Aorta (tissue), 5 donors: ENCODE results near the gene CNNM3. TPM values are rescaled to one million over a fixed set of nuclear protein-coding genes. Genes with fewer than 3 reads are reported as not detected.
"Not testable (repeated sequence)": the region's sequence is repeated elsewhere in the genome, so short reads cannot be mapped to it uniquely, and the experiment has no call there.

Experiments
- ATAC-seq: fragments of 200-7000 bp; cut with Tn5 transposase; one replicate; pipeline ENCODE4 v1.9.1; 2022; ENCODE audit warnings: moderate library complexity; ENCODE audit not compliant: low FRiP score
- DNase-seq, 2 donors: peaks; one replicate each; pipeline ENCODE4 v3.0.0-alpha.2; 2020
- H3K27ac ChIP-seq, 2 donors: one replicate each; pipeline ENCODE4 v1.5.1; 2013; ENCODE audit warnings: low read length in 2 of 2, mild to moderate bottlenecking in 2 of 2, moderate library complexity in 2 of 2, control low read depth in 1 of 2, inconsistent platforms in 1 of 2, low read depth in 1 of 2
- H3K27me3 ChIP-seq, 2 donors: one replicate each; pipeline ENCODE4 v1.6.1; 2013; ENCODE audit warnings: control low read depth in 1 of 2, low read length in 1 of 2, mild to moderate bottlenecking in 1 of 2, moderate library complexity in 1 of 2; ENCODE audit not compliant: insufficient read depth in 2 of 2, control insufficient read depth in 1 of 2
- H3K36me3 ChIP-seq, 2 donors: one replicate each; pipeline ENCODE4 v1.6.1; 2013; ENCODE audit warnings: control low read depth in 1 of 2, low read length in 1 of 2, mild to moderate bottlenecking in 1 of 2; ENCODE audit not compliant: insufficient read depth in 2 of 2, control insufficient read depth in 1 of 2
- H3K4me1 ChIP-seq, 2 donors: one replicate each; pipeline ENCODE4 v1.6.1; 2013; ENCODE audit warnings: low read length in 2 of 2, control low read depth in 1 of 2, mild to moderate bottlenecking in 1 of 2, moderate library complexity in 1 of 2; ENCODE audit not compliant: insufficient read depth in 2 of 2, control insufficient read depth in 1 of 2
- H3K4me3 ChIP-seq, 2 donors: one replicate each; pipeline ENCODE4 v1.5.1; 2013; ENCODE audit warnings: low read length in 2 of 2, control low read depth in 1 of 2, mild to moderate bottlenecking in 1 of 2
- H3K9me3 ChIP-seq: one replicate; pipeline ENCODE4 v1.6.1; 2013; ENCODE audit warnings: mild to moderate bottlenecking, low read length; ENCODE audit not compliant: control insufficient read depth
- WGBS, 2 donors: extraction: QIAGEN DNeasy Blood & Tissue Kit; methylation state at CpG; one replicate each; pipeline ENCODE4 v1.1.7; 2013; 5-methylcytosine and 5-hydroxymethylcytosine counted together
- intact Hi-C, 2 donors: fragments of 100-400 bp; cut with DNase I; formaldehyde crosslinking; loops; one replicate each; pipeline versions ENCODE4 v1.14.2 to v1.15.0; 2022
- polyA plus RNA-seq, 2 donors: library from polyadenylated mRNA; stranded (reverse); fragments of 200-250 nt; gene quantifications; one replicate each; pipeline ENCODE4 v1.2.3, GENCODE V29; 2013
- total RNA-seq, 2 donors: library from RNA; stranded (reverse); fragmentation: NEBNext Ultra II Directional; extraction: Animal tissue kit (Norgen Biotek cat#: 25700); gene quantifications; one replicate each; pipeline ENCODE4 v1.2.1, GENCODE V29; 2021
- donor health status: healthy with polysubstance abuse.
- donor health status: Bipolar disorder and iron deficiency.
- donor health status: DM: no; HTN: no; CAD: no.
- donor health status: DM: no; HTN: no; CAD: no.
- donor health status: DM: yes; HTN: yes; CAD: no.

CNNM3 gene
- total and polyA plus RNA-seq, 4 donors, result 2.9 to 16.8 (median 10.7) TPM

GRCh38 chr2:96802721-96803120, 13.3 kb upstream of the CNNM3 start:
- H3K4me3 ChIP-seq, result no peak overlapping the region
- no peak overlapping the region for H3K27ac ChIP-seq
- H3K27me3 ChIP-seq, result no peaks in the 10 kb centered on the region
- H3K36me3 ChIP-seq, result peaks cover 0 to 4% of the 10 kb centered on the region in 2 donors
- no peaks in the 10 kb centered on the region for H3K9me3 ChIP-seq
- DNase-seq, result peak in 1 of 2 donors; percentile 44
- ATAC-seq, result no peak
- H3K4me1 ChIP-seq, result no peaks in the 10 kb centered on the region
- intact Hi-C loops, result loop anchor here in 1 of 2 donors (5.0 kb wide), 1 partner anchor 40 kb away; the partner anchor contains the start of gene CNNM4
- 90 to 92% methylated on average over 7 of the region's 7 CpGs for WGBS, 2 donors

DNA sequence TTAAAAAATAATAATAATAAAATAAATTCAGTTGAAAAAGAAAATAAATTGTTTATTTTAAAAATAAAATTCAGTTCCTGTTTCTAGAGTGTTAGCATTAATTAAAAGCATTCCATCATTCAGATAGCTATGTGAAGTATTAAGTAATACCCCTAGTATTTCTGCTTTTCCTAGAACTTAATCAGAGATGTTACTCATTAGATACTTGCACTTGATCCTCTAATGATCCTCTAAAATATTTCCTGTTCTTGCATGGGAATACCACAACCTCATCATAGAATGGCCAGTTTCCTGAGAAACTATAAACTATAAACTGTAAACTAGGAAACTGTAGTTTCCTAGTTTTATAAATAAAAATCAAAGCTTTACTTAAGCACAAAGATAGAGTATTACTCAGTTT, 11.1 kb upstream of the CNNM3 start:
- Histone ChIP-seq H3K36me3 (peaks cover 0 to 4% of the 10 kb centered on the region in 2 donors), H3K9me3 (no peaks in the 10 kb centered on the region), H3K27ac (no peak overlapping the region), H3K4me3 (no peak overlapping the region), H3K4me1 (no peaks in the 10 kb centered on the region), H3K27me3 (no peaks in the 10 kb centered on the region)
- ATAC-seq, result no peak
- DNase-seq, result no peak
- intact Hi-C loops, result loop anchor here in 1 of 2 donors (5.0 kb wide), 1 partner anchor 43 kb away; the partner anchor contains the start of gene CNNM4

DNA sequence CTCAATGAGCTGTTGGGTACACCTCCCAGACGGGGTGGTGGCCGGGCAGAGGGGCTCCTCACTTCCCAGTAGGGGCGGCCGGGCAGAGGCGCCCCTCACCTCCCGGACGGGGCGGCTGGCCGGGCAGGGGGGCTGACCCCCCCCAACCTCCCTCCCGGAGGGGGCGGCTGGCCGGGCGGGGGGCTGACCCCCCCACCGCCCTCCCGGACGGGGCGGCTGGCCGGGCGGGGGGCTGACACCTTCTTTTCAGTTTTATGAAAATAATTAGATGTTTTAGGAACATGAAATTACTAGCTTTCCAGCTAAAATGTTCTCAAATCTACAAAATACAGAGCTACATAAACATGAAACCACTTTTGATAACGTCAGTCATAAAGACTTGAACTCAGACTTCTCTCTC, 10.1 kb upstream of the CNNM3 start:
- H3K27me3 ChIP-seq, H3K4me3 ChIP-seq, H3K36me3 ChIP-seq, H3K4me1 ChIP-seq, H3K27ac ChIP-seq, ATAC-seq, intact Hi-C loops, H3K9me3 ChIP-seq: not testable (repeated sequence)
- peak in 1 of 2 donors; percentile 42 for DNase-seq
- WGBS, 2 donors, result 90% methylated on average over 15 to 17 of the region's 20 CpGs

GRCh38 chr2:96806468-96807126, 9.5 kb upstream of the CNNM3 start:
- H3K4me1 ChIP-seq, result no peaks in the 10 kb centered on the region
- 94 to 96% methylated on average over 23 of the region's 23 CpGs for WGBS, 2 donors
- H3K27me3 ChIP-seq, result no peaks in the 10 kb centered on the region
- ATAC-seq, result no peak
- intact Hi-C loops, result no loop called here
- H3K36me3 ChIP-seq, result peaks cover 0 to 4% of the 10 kb centered on the region in 2 donors
- no peak overlapping the region for H3K4me3 ChIP-seq
- H3K27ac ChIP-seq, result no peak overlapping the region
- no peaks in the 10 kb centered on the region for H3K9me3 ChIP-seq
- peak; percentile 26 to 47 for DNase-seq

DNA sequence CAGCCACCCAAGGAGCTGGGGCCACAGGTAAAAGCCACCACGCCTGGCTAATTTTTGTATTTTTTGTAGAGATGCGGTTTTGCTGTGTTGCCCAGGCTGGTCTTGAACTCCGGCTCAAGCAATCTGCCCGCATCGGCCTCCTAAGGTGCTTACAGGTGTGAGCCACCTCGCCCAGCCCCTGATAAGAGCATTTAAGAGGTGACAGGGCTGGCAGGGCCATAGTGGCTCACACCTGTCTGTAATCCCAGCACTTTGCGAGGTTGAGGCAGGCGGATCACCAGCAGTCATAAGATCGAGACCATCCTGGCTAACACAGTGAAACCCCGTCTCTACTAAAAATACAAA, 9.0 kb upstream of the CNNM3 start:
- Histone ChIP-seq H3K27ac (no peak overlapping the region), H3K36me3 (peaks cover 0 to 4% of the 10 kb centered on the region in 2 donors), H3K9me3 (no peaks in the 10 kb centered on the region), H3K4me3 (no peak overlapping the region), H3K27me3 (no peaks in the 10 kb centered on the region), H3K4me1 (no peaks in the 10 kb centered on the region)
- peak in 1 of 2 donors; percentile 21 for DNase-seq
- intact Hi-C loops, result no loop called here
- no peak for ATAC-seq
- WGBS, 2 donors, result 96 to 97% methylated on average over 10 of the region's 10 CpGs

GRCh38 chr2:96808176-96808837, 7.8 kb upstream of the CNNM3 start:
- intact Hi-C loops, result no loop called here
- Histone ChIP-seq H3K9me3 (no peaks in the 10 kb centered on the region), H3K27ac (no peak overlapping the region), H3K27me3 (no peaks in the 10 kb centered on the region), H3K36me3 (peaks cover 0 to 4% of the 10 kb centered on the region in 2 donors), H3K4me3 (no peak overlapping the region), H3K4me1 (no peaks in the 10 kb centered on the region)
- DNase-seq (peak in 1 of 2 donors; percentile 16), ATAC-seq (no peak)
- 68 to 72% methylated on average over 10 of the region's 10 CpGs for WGBS, 2 donors

DNA sequence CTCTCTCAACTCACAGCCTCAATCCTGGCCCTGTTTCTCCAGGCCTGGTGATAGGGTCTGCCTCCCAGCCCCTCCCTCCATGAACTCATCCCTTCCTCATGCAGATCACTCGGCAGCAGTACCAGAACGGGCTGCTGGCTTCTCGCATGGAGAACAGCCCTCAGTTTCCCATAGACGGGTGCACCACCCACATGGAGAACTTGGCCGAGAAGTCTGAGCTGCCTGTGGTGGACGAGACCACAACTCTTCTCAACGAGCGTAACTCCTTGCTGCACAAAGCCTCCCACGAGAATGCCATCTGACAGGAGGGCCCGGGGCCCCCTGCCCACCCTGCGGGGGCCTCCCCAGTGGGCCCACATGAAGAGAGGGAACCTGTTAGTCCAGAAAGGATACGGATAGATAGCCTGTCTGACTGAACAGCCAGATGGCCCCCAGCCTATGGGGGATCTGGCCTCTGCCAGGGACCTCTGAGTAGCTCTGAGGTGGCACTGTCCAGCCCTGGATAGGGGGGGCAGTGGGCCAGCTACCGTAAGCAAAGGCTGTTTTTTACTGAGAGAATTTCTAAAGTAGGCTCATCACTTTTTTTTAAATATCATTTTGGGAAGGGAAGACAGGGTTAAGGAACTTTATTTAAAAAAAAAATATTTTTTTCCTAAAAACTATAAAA, 6.7 kb upstream of the CNNM3 start:
- Histone ChIP-seq H3K27me3 (no peaks in the 10 kb centered on the region), H3K4me3 (no peak overlapping the region), H3K9me3 (no peaks in the 10 kb centered on the region), H3K36me3 (peaks cover 0 to 4% of the 10 kb centered on the region in 2 donors), H3K27ac (no peak overlapping the region), H3K4me1 (no peaks in the 10 kb centered on the region)
- WGBS, 2 donors, result 80 to 87% methylated on average over 13 of the region's 13 CpGs
- ATAC-seq, result no peak
- DNase-seq, result no peak
- intact Hi-C loops, result no loop called here

DNA sequence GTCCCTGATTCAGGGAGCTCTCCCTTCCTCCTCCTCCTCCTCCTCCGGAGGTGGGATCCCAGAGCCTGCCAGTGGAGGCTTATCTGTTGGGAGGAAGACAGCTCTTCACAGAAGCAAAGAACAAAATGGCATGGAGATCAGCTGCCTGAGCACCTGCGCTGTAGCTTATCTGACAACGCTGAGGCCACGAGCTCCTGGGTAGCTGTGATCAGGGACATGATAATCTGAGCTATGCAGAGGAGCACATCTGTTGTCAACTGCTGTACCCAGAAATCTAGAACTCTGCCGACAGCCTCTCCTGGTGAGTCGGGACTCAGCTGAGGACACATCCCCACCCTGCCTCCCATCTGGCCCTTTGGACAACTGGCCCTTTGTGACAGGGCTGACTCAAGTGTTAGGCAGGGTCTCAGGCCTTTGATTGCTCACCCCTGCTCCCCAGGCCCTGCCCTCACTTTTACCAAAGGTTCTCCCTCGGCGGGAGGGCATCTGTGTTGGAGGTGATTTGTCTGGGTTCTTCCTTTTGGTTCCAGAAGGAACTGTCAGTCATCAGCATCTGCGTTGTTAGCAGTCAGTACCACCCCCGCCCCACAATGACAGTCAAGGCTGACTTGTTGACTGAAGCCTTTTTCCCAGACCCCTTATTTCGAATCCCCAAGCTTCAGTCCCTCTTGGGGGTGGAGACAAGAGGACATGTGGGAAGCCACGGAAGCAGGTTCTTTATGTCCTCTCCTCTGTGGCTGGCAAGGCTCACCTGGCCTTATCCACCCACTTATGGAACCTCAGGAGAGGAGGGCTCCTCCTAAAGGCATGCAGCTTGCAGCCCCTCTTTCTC, 5.9 kb upstream of the CNNM3 start:
- Histone ChIP-seq H3K4me1 (no peaks in the 10 kb centered on the region), H3K27ac (no peak overlapping the region), H3K36me3 (peaks cover 0 to 4% of the 10 kb centered on the region in 2 donors), H3K9me3 (no peaks in the 10 kb centered on the region), H3K4me3 (no peak overlapping the region), H3K27me3 (no peaks in the 10 kb centered on the region)
- ATAC-seq (no peak), DNase-seq (no peak)
- 85 to 89% methylated on average over 12 of the region's 12 CpGs for WGBS, 2 donors
- intact Hi-C loops, result no loop called here
